H1 (cell line): ENCODE measurements around the gene STKLD1.

Source experiments
- CTCF ChIP-seq, 3 experiments: IDR thresholded peaks; 1 replicate in 2 of 3; 2 replicates in 1 of 3; pipeline versions ENCODE4 v1.5.1 to v1.6.1; 2011; ENCODE audit warnings: low read length in 3 of 3, mild to moderate bottlenecking in 3 of 3, inconsistent platforms in 2 of 3, low read depth in 1 of 3, moderate library complexity in 1 of 3; ENCODE audit not compliant: insufficient read depth in 1 of 3; ENCODE audit errors: control extremely low read depth in 1 of 3
- E2F6 ChIP-seq: IDR thresholded peaks from 2 replicates; pipeline ENCODE4 v1.6.1; 2012; ENCODE audit warnings: inconsistent platforms
- EP300 ChIP-seq, 2 experiments: IDR thresholded peaks; 1 replicate in 1 of 2; 2 replicates in 1 of 2; pipeline ENCODE4 v1.6.1; 2011 to 2012; ENCODE audit warnings: low read depth in 2 of 2, low read length in 2 of 2, mild to moderate bottlenecking in 2 of 2, borderline replicate concordance in 1 of 2, inconsistent platforms in 1 of 2, moderate library complexity in 1 of 2
- JUN ChIP-seq: IDR thresholded peaks from 2 replicates; pipeline ENCODE4 v1.6.1; 2011; ENCODE audit warnings: low read depth, mild to moderate bottlenecking, improper control_type of control experiment, low read length
- NRF1 ChIP-seq: IDR thresholded peaks from 2 replicates; pipeline ENCODE4 v1.6.1; 2011; ENCODE audit warnings: mild to moderate bottlenecking, low read depth, low read length, improper control_type of control experiment
- SP2 ChIP-seq: IDR thresholded peaks from 2 replicates; pipeline ENCODE4 v1.6.1; 2012; ENCODE audit warnings: mild to moderate bottlenecking, low read length, inconsistent platforms
- TEAD4 ChIP-seq: IDR thresholded peaks from 2 replicates; pipeline ENCODE4 v1.6.1; 2012; ENCODE audit warnings: low read depth, low read length, inconsistent platforms, mixed read lengths
- ZNF274 ChIP-seq: IDR thresholded peaks from 2 replicates; pipeline ENCODE4 v1.7.0; 2012; ENCODE audit warnings: low read length, borderline replicate concordance; ENCODE audit errors: extremely low read depth

- TF ChIP-seq E2F6, result no peak
- TF ChIP-seq ZNF274, result no peak
- TF ChIP-seq JUN, result no peak
- no peak for TF ChIP-seq CTCF (IDR thresholded peaks at IDR 0.05; ENCODE audit: control extremely low read depth in 1 of 3, insufficient read depth in 1 of 3, low read depth in 1 of 3, low read length in 3 of 3)
- no peak for TF ChIP-seq EP300 (IDR thresholded peaks at IDR 0.05; ENCODE audit: borderline replicate concordance in 1 of 2, low read depth in 2 of 2, low read length in 2 of 2)
- no peak for TF ChIP-seq TEAD4
- no peak for TF ChIP-seq NRF1
- TF ChIP-seq SP2, result no peak
Measured at GRCh38 chr9:133404454-133405002, 28.4 kb downstream of the STKLD1 start.
